CD14-positive monocyte (primary cell): Measurements from ENCODE around the gene PATJ. TPM values are rescaled to one million over a fixed set of nuclear protein-coding genes. Genes with fewer than 3 reads are reported as not detected.

ENCODE experiments used
- DNase-seq, 3 donors: peaks; one replicate each; pipeline ENCODE4 v3.0.0-alpha.2; 2011 to 2022
- H2AFZ ChIP-seq: 2 replicates; pipeline ENCODE4 v1.6.0; 2012; ENCODE audit warnings: mild to moderate bottlenecking, low read depth, low read length, inconsistent platforms; ENCODE audit not compliant: insufficient read depth, poor library complexity, severe bottlenecking
- H3K27ac ChIP-seq, 2 donors: 1 replicate in 1 of 2; 2 replicates in 1 of 2; pipeline ENCODE4 v1.5.1; 2012 to 2013; ENCODE audit warnings: low read length in 2 of 2, control low read depth in 1 of 2, inconsistent platforms in 1 of 2, low read depth in 1 of 2, mild to moderate bottlenecking in 1 of 2
- H3K27me3 ChIP-seq, 2 donors: one replicate each; pipeline versions ENCODE4 v1.6.0 to v1.6.1; 2011 to 2013; ENCODE audit warnings: low read length in 2 of 2; ENCODE audit not compliant: control insufficient read depth in 2 of 2, insufficient read depth in 2 of 2
- H3K36me3 ChIP-seq, 2 donors: replicated peaks in 1 of 2; 1 replicate in 1 of 2; 2 replicates in 1 of 2; pipeline versions ENCODE4 v1.5.1 to v1.6.1; 2012 to 2013; ENCODE audit warnings: low read length in 2 of 2, control low read depth in 1 of 2, inconsistent platforms in 1 of 2, mild to moderate bottlenecking in 1 of 2; ENCODE audit not compliant: insufficient read depth in 2 of 2, control insufficient read depth in 1 of 2
- H3K4me1 ChIP-seq, 2 donors: 1 replicate in 1 of 2; 2 replicates in 1 of 2; pipeline versions ENCODE4 v1.5.1 to v1.6.1; 2012 to 2013; ENCODE audit warnings: low read length in 2 of 2, control low read depth in 1 of 2, inconsistent platforms in 1 of 2, mild to moderate bottlenecking in 1 of 2, moderate library complexity in 1 of 2; ENCODE audit not compliant: insufficient read depth in 2 of 2, control insufficient read depth in 1 of 2
- H3K4me2 ChIP-seq: replicated peaks from 2 replicates; pipeline ENCODE3; 2012; ENCODE audit warnings: low read length, moderate library complexity, mild to moderate bottlenecking; ENCODE audit not compliant: poor library complexity, severe bottlenecking; ENCODE audit errors: extremely low read depth
- H3K4me3 ChIP-seq, 3 experiments: fragments of 200-600 bp in 1 of 3; sonication (generic) in 1 of 3; replicated peaks in 1 of 3; 1 replicate in 2 of 3; 2 replicates in 1 of 3; pipeline ENCODE4 v1.5.1; 2011 to 2013; ENCODE audit warnings: low read length in 3 of 3, mild to moderate bottlenecking in 3 of 3, control low read depth in 2 of 3, low read depth in 2 of 3, inconsistent platforms in 1 of 3, moderate library complexity in 1 of 3
- H3K79me2 ChIP-seq: 2 replicates; pipeline ENCODE4 v1.6.0; 2012; ENCODE audit warnings: mild to moderate bottlenecking, control low read depth, inconsistent platforms, low read length, moderate library complexity; ENCODE audit not compliant: insufficient read depth
- H3K9ac ChIP-seq: 2 replicates; pipeline ENCODE4 v1.6.0; 2017; ENCODE audit warnings: low read length, mild to moderate bottlenecking; ENCODE audit not compliant: insufficient read depth, poor library complexity, severe bottlenecking
- H3K9me3 ChIP-seq, 2 donors: replicated peaks in 1 of 2; 1 replicate in 1 of 2; 2 replicates in 1 of 2; pipeline versions ENCODE4 v1.5.1 to v1.6.1; 2012 to 2013; ENCODE audit warnings: low read length in 2 of 2, control low read depth in 1 of 2; ENCODE audit not compliant: control insufficient read depth in 1 of 2, insufficient read depth in 1 of 2
- H4K20me1 ChIP-seq: 2 replicates; pipeline ENCODE4 v1.6.0; 2012; ENCODE audit warnings: mild to moderate bottlenecking, low read length, control low read depth, moderate library complexity; ENCODE audit not compliant: insufficient read depth
- H3K27ac Mint-ChIP-seq, 7 donors: one replicate each; pipeline ENCODE4 v1.8.0; 2020; ENCODE audit warnings: mild to moderate bottlenecking in 7 of 7, mixed read lengths in 7 of 7, moderate library complexity in 6 of 7, inconsistent platforms in 2 of 7
- H3K27me3 Mint-ChIP-seq, 3 donors: one replicate each; pipeline ENCODE4 v1.8.0; 2021 to 2022; ENCODE audit warnings: low read depth in 3 of 3, mild to moderate bottlenecking in 3 of 3, mixed read lengths in 3 of 3, moderate library complexity in 3 of 3, inconsistent platforms in 1 of 3
- H3K36me3 Mint-ChIP-seq, 2 donors: one replicate each; pipeline ENCODE4 v1.8.0; 2020; ENCODE audit warnings: mixed read lengths in 2 of 2, inconsistent platforms in 1 of 2, mild to moderate bottlenecking in 1 of 2
- H3K4me1 Mint-ChIP-seq: one replicate; pipeline ENCODE4 v1.8.0; 2020; ENCODE audit warnings: mild to moderate bottlenecking, mixed read lengths
- H3K4me3 Mint-ChIP-seq, 2 donors: one replicate each; pipeline ENCODE4 v1.8.0; 2020; ENCODE audit warnings: mild to moderate bottlenecking in 2 of 2, mixed read lengths in 2 of 2, moderate library complexity in 1 of 2
- H3K9me3 Mint-ChIP-seq, 7 donors: one replicate each; pipeline ENCODE4 v1.8.0; 2020 to 2022; ENCODE audit warnings: mixed read lengths in 7 of 7, mild to moderate bottlenecking in 6 of 7, moderate library complexity in 6 of 7, inconsistent platforms in 2 of 7
- CTCF ChIP-seq: fragments of 200-600 bp; IDR thresholded peaks from one replicate; pipeline ENCODE4 v1.8.0; 2022; ENCODE audit warnings: antibody characterized with exemption, mild to moderate bottlenecking
- WGBS: methylation state at CpG from one replicate; pipeline ENCODE4 v1.1.5; 2013; ENCODE audit warnings: missing lambda C conversion rate; ENCODE audit not compliant: insufficient coverage; 5-methylcytosine and 5-hydroxymethylcytosine counted together
- intact Hi-C, 2 donors: fragments of 100-400 bp; cut with micrococcal nuclease; formaldehyde crosslinking; loops; one replicate each; pipeline versions ENCODE4 v1.15.0 to v1.15.1; 2023
- polyA plus RNA-seq, 3 donors: library from polyadenylated mRNA; depleted of rRNA in 1 of 3; unstranded in 2 of 3; stranded (reverse) in 1 of 3; fragments of 300-500 nt in 2 of 3; fragments of >200 nt in 1 of 3; fragmentation: Illumina TruSeq in 2 of 3; gene quantifications; 1 replicate in 2 of 3; 2 replicates in 1 of 3; pipeline ENCODE4 v1.2.3, GENCODE V29; 2012 to 2021

PATJ gene
- polyA plus RNA-seq, 3 donors, result 0.01 to 0.23 TPM; not detected in 1

GRCh38 chr1:61979729-61980128 is 237.4 kb downstream of the PATJ start:
- Histone ChIP-seq H3K27me3 (no peaks in the 10 kb centered on the region), H3K9me3 (no peaks in the 10 kb centered on the region), H3K36me3 (no peaks in the 10 kb centered on the region), H3K9ac (no peak overlapping the region), H2AFZ (no peak overlapping the region), H3K4me3 (no peak overlapping the region), H3K79me2 (no peaks in the 10 kb centered on the region), H4K20me1 (no peaks in the 10 kb centered on the region), H3K4me1 (no peaks in the 10 kb centered on the region), H3K4me2 (no peak overlapping the region), H3K27ac (no peak overlapping the region)
- Mint-ChIP-seq H3K36me3 (no peaks in the 10 kb centered on the region), H3K27me3 (peaks cover 0 to 1% (median 1%) of the 10 kb centered on the region in 3 donors), H3K9me3 (no peaks in the 10 kb centered on the region), H3K4me3 (no peak overlapping the region), H3K27ac (no peak overlapping the region), H3K4me1 (no peaks in the 10 kb centered on the region)
- no peak for DNase-seq
- intact Hi-C loops, result no loop called here
- 92% methylated on average over 2 of the region's 4 CpGs for WGBS
- TF ChIP-seq CTCF, result no peak

- intact Hi-C loops, result no loop called here
- peak in 1 of 3 donors; percentile 4 for DNase-seq
- Histone ChIP-seq H3K9me3 (no peaks in the 10 kb centered on the region), H3K4me1 (no peaks in the 10 kb centered on the region), H2AFZ (no peak overlapping the region), H3K27ac (no peak overlapping the region), H3K79me2 (no peaks in the 10 kb centered on the region), H4K20me1 (no peaks in the 10 kb centered on the region), H3K9ac (no peak overlapping the region), H3K36me3 (no peaks in the 10 kb centered on the region), H3K4me2 (no peak overlapping the region), H3K27me3 (no peaks in the 10 kb centered on the region), H3K4me3 (no peak overlapping the region)
- no peaks in the 10 kb centered on the region for H3K4me1 Mint-ChIP-seq
- H3K36me3 Mint-ChIP-seq, result no peaks in the 10 kb centered on the region
- WGBS, result 70% methylated on average over 3 of the region's 4 CpGs
- H3K27ac Mint-ChIP-seq, result no peak overlapping the region
- no peak for TF ChIP-seq CTCF
- no peaks in the 10 kb centered on the region for H3K9me3 Mint-ChIP-seq
- peaks cover 0 to 1% (median 1%) of the 10 kb centered on the region in 3 donors for H3K27me3 Mint-ChIP-seq
- no peak overlapping the region for H3K4me3 Mint-ChIP-seq
Observed at GRCh38 chr1:61980561-61980960, 238.3 kb downstream of the PATJ start.
